Bronchial epithelial cell (primary cell): ENCODE measurements around the gene GRM5. TPM values are rescaled to one million over a fixed set of nuclear protein-coding genes. Genes with fewer than 3 reads are reported as not detected.
A peak's percentile ranks its signal among the peaks of the same experiment; 100 is the strongest.
"Not testable (repeated sequence)": the region's sequence is repeated elsewhere in the genome, so short reads cannot be mapped to it uniquely, and the experiment has no call there.

Experiments used
- DNase-seq: peaks from one replicate; pipeline ENCODE4 v3.0.0-alpha.2; 2010; ENCODE audit warnings: low read depth
- FAIRE-seq: peaks from 2 replicates; lab custom pipeline; 2011; peaks lifted over from hg19 to GRCh38; lab: Jason Lieb, UNC
- H3K27me3 ChIP-seq: 2 replicates; pipeline ENCODE4 v1.5.1; 2011; ENCODE audit warnings: low read length; ENCODE audit not compliant: control insufficient read depth, insufficient read depth
- H3K36me3 ChIP-seq: 2 replicates; pipeline ENCODE4 v1.5.1; 2011; ENCODE audit warnings: low read length; ENCODE audit not compliant: control insufficient read depth, insufficient read depth
- H3K4me3 ChIP-seq: 2 replicates; pipeline ENCODE4 v1.5.1; 2011; ENCODE audit warnings: mild to moderate bottlenecking, low read depth, low read length, control low read depth
- total RNA-seq: library from RNA; depleted of rRNA; stranded (reverse); fragments of >200 nt; gene quantifications from 2 replicates; pipeline ENCODE4 v1.2.1, GENCODE V29; 2014
- TF ChIP-seq, protein P1 (sequence below): IDR thresholded peaks from 2 replicates; pipeline ENCODE4 v1.5.1; 2011; ENCODE audit warnings: mild to moderate bottlenecking, moderate library complexity, low read length, control low read depth, inconsistent platforms; ENCODE audit not compliant: insufficient read depth, severe bottlenecking

The GRM5 gene
- total RNA-seq, result under 0.01 TPM in 1 of 2 replicates, not detected in the other

DNA sequence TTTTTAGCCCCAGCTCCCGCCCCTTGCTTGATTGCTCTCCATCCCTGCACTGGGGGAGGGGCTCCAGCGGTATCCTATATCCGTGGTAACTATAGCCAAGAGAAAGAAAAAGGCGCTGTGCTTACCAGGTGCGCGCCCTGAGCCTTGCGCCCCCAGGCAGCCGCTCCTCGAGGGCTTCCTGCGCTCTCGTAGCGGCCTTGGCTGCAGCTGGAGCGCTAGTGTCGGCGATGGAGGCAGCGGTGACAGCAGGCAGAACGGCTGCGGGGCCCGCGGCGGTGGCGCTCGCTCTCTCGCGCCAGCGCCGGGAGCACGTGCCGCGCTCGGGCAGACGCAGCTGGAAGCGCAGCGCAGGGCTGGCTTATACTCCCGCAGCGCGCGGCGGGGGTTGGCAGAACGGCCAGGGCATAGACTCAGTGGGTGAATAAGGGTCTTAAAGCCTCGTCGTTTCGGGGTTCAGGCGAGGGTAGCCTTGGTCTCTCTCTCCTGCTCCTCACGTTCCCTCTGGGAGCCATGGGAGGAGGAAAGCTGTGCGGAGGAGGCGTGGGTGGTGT, at the start of gene GRM5:
GRM5 (minus strand) TSS at position 332 of the 551 bp plus-strand sequence. CDS start 18,110 bp downstream, outside the sequence.
- H3K4me3 ChIP-seq, H3K36me3 ChIP-seq, DNase-seq, H3K27me3 ChIP-seq, FAIRE-seq: not testable (repeated sequence)

DNA sequence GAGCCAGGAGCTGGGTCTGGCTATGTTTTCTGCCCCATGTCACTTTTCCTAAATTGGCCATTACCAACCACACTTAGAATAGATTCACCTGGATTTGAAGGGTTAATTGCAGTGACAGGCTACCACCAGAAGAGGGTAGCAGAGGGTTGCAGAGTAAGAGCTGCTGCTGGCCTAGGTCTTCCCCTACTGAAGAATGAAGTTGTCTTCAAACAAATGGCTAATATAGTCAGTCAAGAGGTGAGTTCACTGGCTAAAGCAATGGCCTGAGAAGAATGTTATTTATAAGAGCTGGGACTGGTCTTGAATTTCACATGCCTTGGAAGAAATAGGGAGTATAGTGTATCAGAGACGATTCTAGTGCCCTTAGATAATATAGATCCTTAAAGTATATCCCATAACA, 32.2 kb upstream of the GRM5 start:
- H3K4me3 ChIP-seq, H3K36me3 ChIP-seq, H3K27me3 ChIP-seq: not testable (repeated sequence)
- DNase-seq, result peak; percentile 17
- TF ChIP-seq, protein P1, sequence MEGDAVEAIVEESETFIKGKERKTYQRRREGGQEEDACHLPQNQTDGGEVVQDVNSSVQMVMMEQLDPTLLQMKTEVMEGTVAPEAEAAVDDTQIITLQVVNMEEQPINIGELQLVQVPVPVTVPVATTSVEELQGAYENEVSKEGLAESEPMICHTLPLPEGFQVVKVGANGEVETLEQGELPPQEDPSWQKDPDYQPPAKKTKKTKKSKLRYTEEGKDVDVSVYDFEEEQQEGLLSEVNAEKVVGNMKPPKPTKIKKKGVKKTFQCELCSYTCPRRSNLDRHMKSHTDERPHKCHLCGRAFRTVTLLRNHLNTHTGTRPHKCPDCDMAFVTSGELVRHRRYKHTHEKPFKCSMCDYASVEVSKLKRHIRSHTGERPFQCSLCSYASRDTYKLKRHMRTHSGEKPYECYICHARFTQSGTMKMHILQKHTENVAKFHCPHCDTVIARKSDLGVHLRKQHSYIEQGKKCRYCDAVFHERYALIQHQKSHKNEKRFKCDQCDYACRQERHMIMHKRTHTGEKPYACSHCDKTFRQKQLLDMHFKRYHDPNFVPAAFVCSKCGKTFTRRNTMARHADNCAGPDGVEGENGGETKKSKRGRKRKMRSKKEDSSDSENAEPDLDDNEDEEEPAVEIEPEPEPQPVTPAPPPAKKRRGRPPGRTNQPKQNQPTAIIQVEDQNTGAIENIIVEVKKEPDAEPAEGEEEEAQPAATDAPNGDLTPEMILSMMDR, result peak; percentile 66
- FAIRE-seq, result peak; percentile 98

GRCh38 chr11:89093806-89094205, 28.0 kb upstream of the GRM5 start:
- not testable (repeated sequence) for H3K36me3 ChIP-seq, DNase-seq, H3K4me3 ChIP-seq, H3K27me3 ChIP-seq, FAIRE-seq

DNA sequence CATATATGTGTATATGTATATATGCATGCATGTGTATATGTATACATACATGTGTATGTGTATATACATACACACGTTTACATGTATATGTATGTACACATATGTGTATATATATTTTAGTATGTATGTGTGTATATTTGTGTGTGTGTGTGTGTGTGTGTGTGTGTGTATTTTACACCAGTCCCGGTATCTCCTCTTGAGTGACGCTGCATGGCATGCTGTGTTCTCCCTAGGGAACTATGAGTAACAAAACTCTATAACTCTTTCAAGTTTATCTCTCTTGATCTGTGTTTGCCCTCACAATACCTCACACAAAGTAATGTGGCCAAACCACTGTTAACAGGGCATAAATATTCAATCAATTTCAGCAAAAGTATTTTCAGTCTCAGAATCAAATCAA, 19.2 kb upstream of the GRM5 start:
- FAIRE-seq, H3K27me3 ChIP-seq, DNase-seq, H3K4me3 ChIP-seq, H3K36me3 ChIP-seq: not testable (repeated sequence)

GRCh38 chr11:89070911-89071310, 5.1 kb upstream of the GRM5 start:
- FAIRE-seq, H3K27me3 ChIP-seq, H3K4me3 ChIP-seq, DNase-seq, H3K36me3 ChIP-seq: not testable (repeated sequence)

DNA sequence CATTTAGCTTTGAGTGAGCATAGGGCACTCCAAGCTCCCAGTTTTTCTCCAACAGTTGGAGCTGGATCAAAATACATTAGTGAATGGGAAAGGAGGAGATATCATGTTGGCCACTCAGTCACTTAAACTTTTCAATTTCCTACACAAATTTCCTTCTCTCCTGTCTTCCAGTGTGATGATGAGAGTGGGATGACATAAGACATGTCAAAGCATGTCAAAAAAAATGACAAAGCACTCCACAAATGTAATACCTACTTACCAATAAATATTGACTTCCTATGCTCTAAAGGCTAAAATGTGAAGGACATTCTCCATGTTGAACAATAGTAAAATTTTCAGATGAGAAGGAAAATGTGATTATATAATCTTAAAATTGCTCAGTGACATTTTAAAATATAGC, 1.5 kb upstream of the GRM5 start:
- FAIRE-seq, result no peak

GRCh38 chr11:89065066-89065465, 716 bp downstream of the GRM5 start:
- Histone ChIP-seq H3K36me3 (no peaks in the 10 kb centered on the region), H3K27me3 (peaks cover 5% of the 10 kb centered on the region), H3K4me3 (no peak overlapping the region)
- TF ChIP-seq, protein P1, result no peak
- no peak for DNase-seq
- no peak for FAIRE-seq

More for the DNA sequence above, 1.5 kb upstream of the GRM5 start:
- peak; percentile 1 for DNase-seq
- Histone ChIP-seq H3K36me3 (no peaks in the 10 kb centered on the region), H3K4me3 (no peak overlapping the region), H3K27me3 (peaks cover 5% of the 10 kb centered on the region)
- TF ChIP-seq, protein P1, result no peak

- H3K36me3 ChIP-seq, H3K27me3 ChIP-seq, DNase-seq, H3K4me3 ChIP-seq, FAIRE-seq: not testable (repeated sequence)
Observed at GRCh38 chr11:89063481-89063951, 2.3 kb downstream of the GRM5 start.

GRCh38 chr11:89062771-89063298, 2.9 kb downstream of the GRM5 start:
- H3K27me3 ChIP-seq, DNase-seq, H3K4me3 ChIP-seq, H3K36me3 ChIP-seq: not testable (repeated sequence)
- peak; percentile 89 for FAIRE-seq

GRCh38 chr11:89061839-89062238, 3.9 kb downstream of the GRM5 start:
- not testable (repeated sequence) for FAIRE-seq, H3K36me3 ChIP-seq, H3K27me3 ChIP-seq, H3K4me3 ChIP-seq
- peak; percentile 17 for DNase-seq

DNA sequence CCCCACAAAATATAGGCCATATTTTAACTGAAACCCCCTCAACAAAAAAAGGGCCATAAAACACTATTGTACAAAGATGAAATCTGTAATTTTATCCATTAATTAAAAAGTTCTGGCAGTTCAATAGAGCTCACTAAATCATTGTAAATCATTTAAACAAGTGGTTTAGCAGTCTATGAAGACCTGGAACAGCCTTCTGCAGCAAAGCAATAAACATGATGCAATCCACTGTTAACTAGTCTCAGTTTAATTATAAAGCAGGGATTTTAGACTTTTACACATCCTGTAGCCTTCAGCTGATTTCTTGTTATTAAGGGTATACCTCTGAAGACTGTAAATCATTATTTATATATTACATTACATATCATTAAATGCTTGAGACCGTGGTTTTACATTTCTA, 8.4 kb downstream of the GRM5 start:
- not testable (repeated sequence) for H3K27me3 ChIP-seq, DNase-seq, FAIRE-seq

More for the DNA sequence above, 8.4 kb downstream of the GRM5 start:
- not testable (repeated sequence) for H3K36me3 ChIP-seq, H3K4me3 ChIP-seq
